ENCODE measurements around the gene SHQ1. TPM values are rescaled to one million over a fixed set of nuclear protein-coding genes. Genes with fewer than 3 reads are reported as not detected.

The SHQ1 gene
- total RNA-seq, 1 experiment from 2014 or later = 32.5 TPM

GRCh38 chr3:72892081-72892775 is 44.0 kb upstream of the SHQ1 start:
- Mint-ChIP-seq H3K9me3 (no peaks in the 10 kb centered on the region), H3K4me1 (peaks cover 21 to 28% of the 10 kb centered on the region in 2 experiments), H3K36me3 (ENCODE audit: insufficient read depth in 1 of 3, low read depth in 3 of 3) (no peaks in the 10 kb centered on the region), H3K4me3 (no peak overlapping the region), H3K27me3 (ENCODE audit: low read depth) (peaks cover 55% of the 10 kb centered on the region), H3K27ac (no peak overlapping the region)
- no peak overlapping the region for H4K5ac ChIP-seq (ENCODE audit: insufficient read length, low read depth, low read length)
- no peaks in the 10 kb centered on the region for H3K79me2 ChIP-seq (ENCODE audit: insufficient read depth, low read length)
- no peak overlapping the region for H2BK20ac ChIP-seq (ENCODE audit: low read depth, low read length, poor library complexity, severe bottlenecking)
- H3K9me3 ChIP-seq (ENCODE audit: control insufficient read depth, low read depth, low read length) = no peaks in the 10 kb centered on the region
- H2BK15ac ChIP-seq (ENCODE audit: low read depth, low read length) = no peak overlapping the region
- peaks cover 4% of the 10 kb centered on the region; the same call in 1 of the 2 replicates for H3K4me1 ChIP-seq (ENCODE audit: insufficient read depth, low read length)
- H2BK120ac ChIP-seq (ENCODE audit: low read depth, low read length, poor library complexity, severe bottlenecking) = no peak overlapping the region
- no peak overlapping the region for H3K4ac ChIP-seq (ENCODE audit: low read depth, low read length)
- no CpG with 5 or more reads among the region's 4 CpGs for whole genome bisulfite sequencing (ENCODE audit: extremely low coverage, insufficient read length, low lambda C conversion rate)
- no peak overlapping the region for H3K9ac ChIP-seq (ENCODE audit: extremely low read depth, insufficient read length, low read length)
- H3K23me2 ChIP-seq (ENCODE audit: insufficient read length, low read depth, low read length, poor library complexity, severe bottlenecking) = peaks cover 6% of the 10 kb centered on the region
- H3K23ac ChIP-seq (ENCODE audit: insufficient read length, low read depth, low read length) = no peak overlapping the region
- no peak for TF ChIP-seq CTCF (conservative IDR thresholded peaks at IDR 0.05)
- H3K18ac ChIP-seq (ENCODE audit: insufficient read length, low read depth, low read length) = no peak overlapping the region
- no peak overlapping the region for H3K4me2 ChIP-seq (ENCODE audit: insufficient read depth, insufficient read length, low read length)
- H2AK5ac ChIP-seq (ENCODE audit: insufficient read length, low read length) = no peak overlapping the region
- no peak overlapping the region for H3K14ac ChIP-seq (ENCODE audit: insufficient read depth, low read length)
- no peak overlapping the region for H4K91ac ChIP-seq (ENCODE audit: insufficient read length, low read depth, low read length)
- DNase-seq = no peak
- H3T11ph ChIP-seq (ENCODE audit: low read length) = no peak overlapping the region
- no peak overlapping the region for H2BK12ac ChIP-seq (ENCODE audit: insufficient read length, low read depth, low read length)
- no peak overlapping the region for H3K56ac ChIP-seq (ENCODE audit: insufficient read length, low read depth, low read length)
- H4K20me1 ChIP-seq (ENCODE audit: control insufficient read depth, insufficient read depth, insufficient read length) = no peaks in the 10 kb centered on the region
- peaks cover 4% of the 10 kb centered on the region; the same call in 1 of the 2 replicates for H3K27me3 ChIP-seq (ENCODE audit: insufficient read depth, low read length)
- no peak overlapping the region for H2AFZ ChIP-seq (ENCODE audit: low read length)
- no peak overlapping the region for H4K8ac ChIP-seq (replicated peaks; ENCODE audit: insufficient read length, low read depth, low read length)
- H3K79me1 ChIP-seq (ENCODE audit: insufficient read depth, low read depth, low read length, poor library complexity, severe bottlenecking) = no peaks in the 10 kb centered on the region
- H2BK5ac ChIP-seq (ENCODE audit: insufficient read length, low read length) = no peak overlapping the region
- H3K27ac ChIP-seq (ENCODE audit: insufficient read length, low read depth, low read length) = no peak overlapping the region
